ENCODE results near the gene PFN3. TPM values are rescaled to one million over a fixed set of nuclear protein-coding genes. Genes with fewer than 3 reads are reported as not detected.
A peak's percentile ranks its signal among the peaks of the same experiment; 100 is the strongest.

The PFN3 gene
- total RNA-seq, 1 donor from 2014 or later = not detected

GRCh38 chr5:177447066-177447610, 46.7 kb upstream of the PFN3 start:
- H3K9me3 ChIP-seq = no peaks in the 10 kb centered on the region
- DNase-seq (peak; percentile 73), ATAC-seq (no peak)
- peaks cover 22% of the 10 kb centered on the region for H3K4me1 ChIP-seq
- no peak for TF ChIP-seq CTCF (IDR thresholded peaks at IDR 0.05)
- H3K36me3 ChIP-seq = peaks cover 4% of the 10 kb centered on the region
- H3K4me3 ChIP-seq = peak overlapping the region; percentile 52
- H3K27ac ChIP-seq = no peak overlapping the region
- intact Hi-C loops (cut with DNase I) = no loop called here
- peaks cover 13% of the 10 kb centered on the region for H3K27me3 ChIP-seq

GRCh38 chr5:177446200-177447065, 46.0 kb upstream of the PFN3 start, which contains the start of gene PRR7:
PRR7 (plus strand) TSS chr5:177446814; CDS start chr5:177455068, 8,254 bp downstream.
- DNase-seq (peak; percentile 80), ATAC-seq (peak; percentile 79)
- intact Hi-C loops (cut with DNase I) = no loop called here
- Histone ChIP-seq H3K9me3 (no peaks in the 10 kb centered on the region), H3K27ac (no peak within 1 kb of the TSS), H3K4me1 (peaks cover 22% of the 10 kb centered on the region), H3K27me3 (peaks cover 13% of the 10 kb centered on the region), H3K36me3 (peaks cover 11% of the 10 kb centered on the region), H3K4me3 (peak within 1 kb of the TSS; percentile 52)
- no peak for TF ChIP-seq CTCF (IDR thresholded peaks at IDR 0.05)

- Histone ChIP-seq H3K27me3 (peaks cover 10% of the 10 kb centered on the region), H3K9me3 (no peaks in the 10 kb centered on the region), H3K36me3 (peaks cover 17% of the 10 kb centered on the region), H3K4me3 (peak overlapping the region; percentile 52), H3K4me1 (peaks cover 22% of the 10 kb centered on the region), H3K27ac (no peak overlapping the region)
- ATAC-seq = no peak
- intact Hi-C loops (cut with DNase I) = no loop called here
- DNase-seq = no peak
- TF ChIP-seq CTCF (IDR thresholded peaks at IDR 0.05) = no peak
Measured at GRCh38 chr5:177445917-177446199, 45.4 kb upstream of the PFN3 start.

GRCh38 chr5:177445052-177445916, 44.8 kb upstream of the PFN3 start:
- Histone ChIP-seq H3K36me3 (peaks cover 23% of the 10 kb centered on the region), H3K4me1 (peaks cover 22% of the 10 kb centered on the region), H3K4me3 (no peak overlapping the region), H3K27ac (no peak overlapping the region), H3K27me3 (peaks cover 9% of the 10 kb centered on the region), H3K9me3 (no peaks in the 10 kb centered on the region)
- ATAC-seq (no peak), DNase-seq (no peak)
- intact Hi-C loops (cut with DNase I) = no loop called here
- TF ChIP-seq CTCF (IDR thresholded peaks at IDR 0.05) = no peak

GRCh38 chr5:177444106-177445051, 43.9 kb upstream of the PFN3 start:
- peaks cover 25% of the 10 kb centered on the region for H3K36me3 ChIP-seq
- H3K27ac ChIP-seq = no peak overlapping the region
- H3K27me3 ChIP-seq = peaks cover 9% of the 10 kb centered on the region
- no peak overlapping the region for H3K4me3 ChIP-seq
- intact Hi-C loops (cut with DNase I) = no loop called here
- no peaks in the 10 kb centered on the region for H3K9me3 ChIP-seq
- ATAC-seq = no peak
- TF ChIP-seq CTCF (IDR thresholded peaks at IDR 0.05) = no peak
- H3K4me1 ChIP-seq = peaks cover 22% of the 10 kb centered on the region
- no peak for DNase-seq

Measured in upper lobe of right lung (tissue), 1 donor.